ENCODE results near the gene C1orf21.

The C1orf21 gene

GRCh38 chr1:184424945-184425344, 38.1 kb downstream of the C1orf21 start:
- no peaks in the 10 kb centered on the region for H3K27me3 ChIP-seq (ENCODE audit: insufficient read depth, low read length)
- no peaks in the 10 kb centered on the region for H3K4me1 ChIP-seq (ENCODE audit: insufficient read depth, low read length)

GRCh38 chr1:184425449-184426277, 38.8 kb downstream of the C1orf21 start:
- Histone ChIP-seq H2AFZ (ENCODE audit: low read depth, low read length) (no peak overlapping the region), H3K4me3 (ENCODE audit: low read length) (no peak overlapping the region), H3K36me3 (ENCODE audit: insufficient read depth, low read length) (no peaks in the 10 kb centered on the region), H3K4me1 (ENCODE audit: insufficient read depth, low read length) (no peaks in the 10 kb centered on the region), H3K27me3 (ENCODE audit: insufficient read depth, low read length) (no peaks in the 10 kb centered on the region), H3K9me3 (ENCODE audit: low read length) (no peaks in the 10 kb centered on the region)

More at GRCh38 chr1:184424945-184425344, 38.1 kb downstream of the C1orf21 start:
- Histone ChIP-seq H2AFZ (ENCODE audit: low read depth, low read length) (no peak overlapping the region), H3K9me3 (ENCODE audit: low read length) (no peaks in the 10 kb centered on the region), H3K4me3 (ENCODE audit: low read length) (no peak overlapping the region), H3K36me3 (ENCODE audit: insufficient read depth, low read length) (no peaks in the 10 kb centered on the region)

GRCh38 chr1:184426278-184426674, 39.4 kb downstream of the C1orf21 start:
- Histone ChIP-seq H3K36me3 (ENCODE audit: insufficient read depth, low read length) (no peaks in the 10 kb centered on the region), H3K27me3 (ENCODE audit: insufficient read depth, low read length) (no peaks in the 10 kb centered on the region), H3K9me3 (ENCODE audit: low read length) (no peaks in the 10 kb centered on the region), H3K4me3 (ENCODE audit: low read length) (no peak overlapping the region), H2AFZ (ENCODE audit: low read depth, low read length) (no peak overlapping the region), H3K4me1 (ENCODE audit: insufficient read depth, low read length) (no peaks in the 10 kb centered on the region)

- Histone ChIP-seq H3K4me3 (ENCODE audit: low read length) (no peak overlapping the region), H3K36me3 (ENCODE audit: insufficient read depth, low read length) (no peaks in the 10 kb centered on the region), H3K4me1 (ENCODE audit: insufficient read depth, low read length) (no peaks in the 10 kb centered on the region), H3K27me3 (ENCODE audit: insufficient read depth, low read length) (no peaks in the 10 kb centered on the region), H2AFZ (ENCODE audit: low read depth, low read length) (no peak overlapping the region), H3K9me3 (ENCODE audit: low read length) (no peaks in the 10 kb centered on the region)
Observed at GRCh38 chr1:184427722-184428121, 40.9 kb downstream of the C1orf21 start.

- Histone ChIP-seq H3K36me3 (ENCODE audit: insufficient read depth, low read length) (no peaks in the 10 kb centered on the region), H3K27me3 (ENCODE audit: insufficient read depth, low read length) (no peaks in the 10 kb centered on the region), H2AFZ (ENCODE audit: low read depth, low read length) (no peak overlapping the region), H3K9me3 (ENCODE audit: low read length) (no peaks in the 10 kb centered on the region), H3K4me1 (ENCODE audit: insufficient read depth, low read length) (no peaks in the 10 kb centered on the region), H3K4me3 (ENCODE audit: low read length) (no peak overlapping the region)
Observed at GRCh38 chr1:184428604-184429003, 41.8 kb downstream of the C1orf21 start.

- Histone ChIP-seq H3K4me3 (ENCODE audit: low read length) (no peak overlapping the region), H3K9me3 (ENCODE audit: low read length) (no peaks in the 10 kb centered on the region), H3K36me3 (ENCODE audit: insufficient read depth, low read length) (no peaks in the 10 kb centered on the region), H3K27me3 (ENCODE audit: insufficient read depth, low read length) (no peaks in the 10 kb centered on the region), H3K4me1 (ENCODE audit: insufficient read depth, low read length) (no peaks in the 10 kb centered on the region), H2AFZ (ENCODE audit: low read depth, low read length) (no peak overlapping the region)
Observed at GRCh38 chr1:184429335-184429734, 42.5 kb downstream of the C1orf21 start.

GRCh38 chr1:184433956-184434502, 47.2 kb downstream of the C1orf21 start:
- no peak overlapping the region for H2AFZ ChIP-seq (ENCODE audit: low read depth, low read length)
- no peak overlapping the region for H3K4me3 ChIP-seq (ENCODE audit: low read length)
- H3K36me3 ChIP-seq (ENCODE audit: insufficient read depth, low read length) = no peaks in the 10 kb centered on the region
- H3K9me3 ChIP-seq (ENCODE audit: low read length) = peaks cover 4% of the 10 kb centered on the region
- H3K4me1 ChIP-seq (ENCODE audit: insufficient read depth, low read length) = no peaks in the 10 kb centered on the region
- no peaks in the 10 kb centered on the region for H3K27me3 ChIP-seq (ENCODE audit: insufficient read depth, low read length)

GRCh38 chr1:184437291-184437690, 50.5 kb downstream of the C1orf21 start:
- no peaks in the 10 kb centered on the region for H3K36me3 ChIP-seq (ENCODE audit: insufficient read depth, low read length)
- H3K4me3 ChIP-seq (ENCODE audit: low read length) = no peak overlapping the region
- no peaks in the 10 kb centered on the region for H3K4me1 ChIP-seq (ENCODE audit: insufficient read depth, low read length)
- H3K9me3 ChIP-seq (ENCODE audit: low read length) = peaks cover 4% of the 10 kb centered on the region
- no peaks in the 10 kb centered on the region for H3K27me3 ChIP-seq (ENCODE audit: insufficient read depth, low read length)
- no peak overlapping the region for H2AFZ ChIP-seq (ENCODE audit: low read depth, low read length)

GRCh38 chr1:184438363-184438762, 51.5 kb downstream of the C1orf21 start:
- Histone ChIP-seq H2AFZ (ENCODE audit: low read depth, low read length) (no peak overlapping the region), H3K27me3 (ENCODE audit: insufficient read depth, low read length) (no peaks in the 10 kb centered on the region), H3K4me3 (ENCODE audit: low read length) (no peak overlapping the region), H3K4me1 (ENCODE audit: insufficient read depth, low read length) (no peaks in the 10 kb centered on the region), H3K36me3 (ENCODE audit: insufficient read depth, low read length) (no peaks in the 10 kb centered on the region), H3K9me3 (ENCODE audit: low read length) (peaks cover 4% of the 10 kb centered on the region)

- Histone ChIP-seq H3K9me3 (ENCODE audit: low read length) (peaks cover 2% of the 10 kb centered on the region), H3K4me3 (ENCODE audit: low read length) (no peak overlapping the region), H3K4me1 (ENCODE audit: insufficient read depth, low read length) (no peaks in the 10 kb centered on the region), H3K27me3 (ENCODE audit: insufficient read depth, low read length) (no peaks in the 10 kb centered on the region), H3K36me3 (ENCODE audit: insufficient read depth, low read length) (no peaks in the 10 kb centered on the region), H2AFZ (ENCODE audit: low read depth, low read length) (no peak overlapping the region)
Observed at GRCh38 chr1:184442260-184442659, 55.4 kb downstream of the C1orf21 start.

GRCh38 chr1:184443201-184443600, 56.4 kb downstream of the C1orf21 start:
- Histone ChIP-seq H3K4me3 (ENCODE audit: low read length) (no peak overlapping the region), H3K27me3 (ENCODE audit: insufficient read depth, low read length) (no peaks in the 10 kb centered on the region), H3K36me3 (ENCODE audit: insufficient read depth, low read length) (no peaks in the 10 kb centered on the region)

GRCh38 chr1:184443624-184444023, 56.8 kb downstream of the C1orf21 start:
- H3K4me1 ChIP-seq (ENCODE audit: insufficient read depth, low read length) = no peaks in the 10 kb centered on the region
- no peaks in the 10 kb centered on the region for H3K9me3 ChIP-seq (ENCODE audit: low read length)
- H3K27me3 ChIP-seq (ENCODE audit: insufficient read depth, low read length) = no peaks in the 10 kb centered on the region
- H3K36me3 ChIP-seq (ENCODE audit: insufficient read depth, low read length) = no peaks in the 10 kb centered on the region
- H2AFZ ChIP-seq (ENCODE audit: low read depth, low read length) = no peak overlapping the region
- H3K4me3 ChIP-seq (ENCODE audit: low read length) = no peak overlapping the region

More at GRCh38 chr1:184443201-184443600, 56.4 kb downstream of the C1orf21 start:
- no peaks in the 10 kb centered on the region for H3K4me1 ChIP-seq (ENCODE audit: insufficient read depth, low read length)
- no peaks in the 10 kb centered on the region for H3K9me3 ChIP-seq (ENCODE audit: low read length)
- no peak overlapping the region for H2AFZ ChIP-seq (ENCODE audit: low read depth, low read length)

GRCh38 chr1:184445997-184446396, 59.2 kb downstream of the C1orf21 start:
- Histone ChIP-seq H3K27me3 (ENCODE audit: insufficient read depth, low read length) (no peaks in the 10 kb centered on the region), H3K4me1 (ENCODE audit: insufficient read depth, low read length) (no peaks in the 10 kb centered on the region), H3K36me3 (ENCODE audit: insufficient read depth, low read length) (no peaks in the 10 kb centered on the region), H2AFZ (ENCODE audit: low read depth, low read length) (no peak overlapping the region), H3K9me3 (ENCODE audit: low read length) (no peaks in the 10 kb centered on the region), H3K4me3 (ENCODE audit: low read length) (no peak overlapping the region)
